WTC11 (cell line): ENCODE data around the gene PDZD2. TPM values are rescaled to one million over a fixed set of nuclear protein-coding genes. Genes with fewer than 3 reads are reported as not detected.

Experiments
- ATAC-seq: fragments of 200-7000 bp; cut with Tn5 transposase; 2 replicates; pipeline ENCODE4 v1.10.0; 2021; ENCODE audit warnings: mild to moderate bottlenecking, moderate library complexity
- CTCF ChIA-PET: fragments of 300-600 bp; sonication (Branson Sonifier 250); formaldehyde crosslinking; loops from one replicate; lab custom pipeline; 2021; ENCODE audit warnings: antibody characterized with exemption; lab: Charles Lee
- POLR2A ChIA-PET: fragments of 350-600 bp; sonication (Branson Sonifier 250); formaldehyde crosslinking; loops from one replicate; lab custom pipeline; 2021; ENCODE audit warnings: antibody characterized with exemption; lab: Charles Lee
- DNase-seq: peaks from one replicate; pipeline ENCODE4 v3.0.0; 2021; ENCODE audit warnings: low spot score
- H3K27ac Mint-ChIP-seq: 2 replicates; pipeline ENCODE4 v1.8.0; 2021; ENCODE audit warnings: mixed read lengths
- H3K27me3 Mint-ChIP-seq: 2 replicates; pipeline ENCODE4 v1.8.0; 2021; ENCODE audit warnings: low read depth, mild to moderate bottlenecking, moderate library complexity, mixed read lengths
- H3K36me3 Mint-ChIP-seq: 2 replicates; pipeline ENCODE4 v1.8.0; 2021; ENCODE audit warnings: mixed read lengths
- H3K4me1 Mint-ChIP-seq: 2 replicates; pipeline ENCODE4 v1.8.0; 2022; ENCODE audit warnings: mixed read lengths
- H3K4me3 Mint-ChIP-seq: 2 replicates; pipeline ENCODE4 v1.8.0; 2021; ENCODE audit warnings: mild to moderate bottlenecking, moderate library complexity, mixed read lengths
- H3K9me3 Mint-ChIP-seq: 2 replicates; pipeline ENCODE4 v1.8.0; 2021; ENCODE audit warnings: mixed read lengths
- AFF4 ChIP-seq: sonication (generic); formaldehyde crosslinking; IDR thresholded peaks from 2 replicates; pipeline ENCODE4 v1.8.1; 2023; ENCODE audit warnings: mild to moderate bottlenecking, missing genetic modification reagents, borderline replicate concordance
- E2F1 ChIP-seq: sonication (generic); formaldehyde crosslinking; IDR thresholded peaks from 2 replicates; pipeline ENCODE4 v1.8.0; 2022; ENCODE audit warnings: mild to moderate bottlenecking, missing genetic modification reagents
- E2F4 ChIP-seq: sonication (generic); formaldehyde crosslinking; IDR thresholded peaks from 2 replicates; pipeline ENCODE4 v1.8.1; 2022; ENCODE audit warnings: low read depth, mild to moderate bottlenecking, moderate library complexity, missing genetic modification reagents, borderline replicate concordance
- ESRRA ChIP-seq: sonication (generic); formaldehyde crosslinking; IDR thresholded peaks from 2 replicates; pipeline ENCODE4 v1.8.1; 2022; ENCODE audit warnings: mild to moderate bottlenecking, missing genetic modification reagents, borderline replicate concordance
- FOXK1 ChIP-seq: sonication (generic); formaldehyde crosslinking; IDR thresholded peaks from 2 replicates; pipeline ENCODE4 v1.8.0; 2022; ENCODE audit warnings: mild to moderate bottlenecking, moderate library complexity, missing genetic modification reagents
- GABPB1 ChIP-seq: sonication (generic); formaldehyde crosslinking; IDR thresholded peaks from 2 replicates; pipeline ENCODE4 v1.8.1; 2023; ENCODE audit warnings: mild to moderate bottlenecking, missing genetic modification reagents
- IRF2 ChIP-seq: sonication (generic); formaldehyde crosslinking; IDR thresholded peaks from 2 replicates; pipeline ENCODE4 v1.8.0; 2022; ENCODE audit warnings: low read depth, missing genetic modification reagents, borderline replicate concordance
- KAT7 ChIP-seq: sonication (generic); formaldehyde crosslinking; IDR thresholded peaks from 2 replicates; pipeline ENCODE4 v1.8.1; 2023; ENCODE audit warnings: missing genetic modification reagents, mild to moderate bottlenecking, borderline replicate concordance
- MAX ChIP-seq: sonication (generic); formaldehyde crosslinking; IDR thresholded peaks from 2 replicates; pipeline ENCODE4 v1.8.0; 2022; ENCODE audit warnings: mild to moderate bottlenecking, missing genetic modification reagents
- MYBL2 ChIP-seq: sonication (generic); formaldehyde crosslinking; IDR thresholded peaks from 2 replicates; pipeline ENCODE4 v1.8.1; 2023; ENCODE audit warnings: mild to moderate bottlenecking, moderate library complexity, missing genetic modification reagents
- NFATC4 ChIP-seq: fragments of 250-450 bp; sonication (Bioruptor Pico); IDR thresholded peaks from 2 replicates; pipeline ENCODE4 v1.9.0; 2021; ENCODE audit warnings: mild to moderate bottlenecking
- NFE2L1 ChIP-seq: sonication (generic); formaldehyde crosslinking; IDR thresholded peaks from 2 replicates; pipeline ENCODE4 v1.8.1; 2023; ENCODE audit warnings: missing genetic modification reagents
- NFYB ChIP-seq: sonication (generic); formaldehyde crosslinking; conservative IDR thresholded peaks from 2 replicates; pipeline ENCODE4 v1.8.0; 2022; ENCODE audit warnings: low read depth, missing genetic modification reagents
- PREB ChIP-seq: sonication (generic); formaldehyde crosslinking; IDR thresholded peaks from 2 replicates; pipeline ENCODE4 v1.8.1; 2022; ENCODE audit warnings: mild to moderate bottlenecking, missing genetic modification reagents, moderate library complexity, borderline replicate concordance
- RELA ChIP-seq: sonication (generic); formaldehyde crosslinking; IDR thresholded peaks from 2 replicates; pipeline ENCODE4 v1.8.1; 2022; ENCODE audit warnings: missing genetic modification reagents, mild to moderate bottlenecking, borderline replicate concordance
- SMAD4 ChIP-seq: sonication (generic); formaldehyde crosslinking; IDR thresholded peaks from 2 replicates; pipeline ENCODE4 v1.8.0; 2022; ENCODE audit warnings: mild to moderate bottlenecking, missing genetic modification reagents
- TCF7 ChIP-seq: sonication (generic); formaldehyde crosslinking; IDR thresholded peaks from 2 replicates; pipeline ENCODE4 v1.8.0; 2022; ENCODE audit warnings: mild to moderate bottlenecking, low read depth, missing genetic modification reagents, moderate library complexity
- ZBTB43 ChIP-seq: sonication (generic); formaldehyde crosslinking; IDR thresholded peaks from 2 replicates; pipeline ENCODE4 v1.8.1; 2023; ENCODE audit warnings: mild to moderate bottlenecking, missing genetic modification reagents
- ZNF532 ChIP-seq: fragments of 250-450 bp; sonication (Bioruptor Pico); IDR thresholded peaks from 2 replicates; pipeline ENCODE4 v1.9.0; 2021; ENCODE audit warnings: mild to moderate bottlenecking, borderline replicate concordance
- ZNF671 ChIP-seq: fragments of 250-450 bp; sonication (Bioruptor Pico); IDR thresholded peaks from 2 replicates; pipeline ENCODE4 v1.8.0; 2021; ENCODE audit warnings: mild to moderate bottlenecking
- total RNA-seq: library from RNA; stranded (reverse); gene quantifications from 3 replicates; pipeline ENCODE4 v1.2.3, GENCODE V29; 2021

Gene PDZD2
- total RNA-seq, 1 experiment from 2014 or later, result 11.4 TPM

GRCh38 chr5:32089146-32090000 is 450.4 kb downstream of the PDZD2 start (continued):
- TF ChIP-seq AFF4 (CRISPR knock-in tag) (no peak), ZNF671 (CRISPR knock-in tag) (no peak), MAX (CRISPR knock-in tag) (no peak), ZNF532 (CRISPR knock-in tag) (no peak), RELA (CRISPR knock-in tag) (no peak)

- H3K4me1 Mint-ChIP-seq, result peaks cover 5% of the 10 kb centered on the region
- no peaks in the 10 kb centered on the region for H3K27me3 Mint-ChIP-seq
- no peaks in the 10 kb centered on the region; the same call in 1 of the 2 replicates for H3K36me3 Mint-ChIP-seq
- DNase-seq (no peak), ATAC-seq (no peak)
- ChIA-PET POLR2A (interaction anchor here (0.6 kb wide), 1 partner anchor 14 kb away, joined by 7 read pairs; no protein-coding TSS in a partner anchor), CTCF (interaction anchor here (0.8 to 1.6 kb wide), 3 partner anchors 13 to 265 kb away, joined by 3 to 6 read pairs (median 5); no protein-coding TSS in a partner anchor)
- H3K9me3 Mint-ChIP-seq, result no peaks in the 10 kb centered on the region
- no peak overlapping the region for H3K27ac Mint-ChIP-seq
- no peak overlapping the region for H3K4me3 Mint-ChIP-seq
- TF ChIP-seq MYBL2 (CRISPR knock-in tag) (no peak), ESRRA (CRISPR knock-in tag) (no peak), TCF7 (no peak), GABPB1 (CRISPR knock-in tag) (no peak), NFYB (no peak), SMAD4 (CRISPR knock-in tag) (no peak), ZBTB43 (no peak), KAT7 (CRISPR knock-in tag) (no peak), MAX (CRISPR knock-in tag) (no peak), NFE2L1 (CRISPR knock-in tag) (no peak), IRF2 (CRISPR knock-in tag) (no peak), NFATC4 (no peak), E2F4 (CRISPR knock-in tag) (no peak), PREB (no peak), FOXK1 (CRISPR knock-in tag) (no peak), E2F1 (CRISPR knock-in tag) (no peak)
These were observed 451.3 kb downstream of the PDZD2 start for GRCh38 chr5:32090026-32090754.
